ENCODE results near the gene AJAP1.
"Not testable (repeated sequence)": the region's sequence is repeated elsewhere in the genome, so short reads cannot be mapped to it uniquely, and the experiment has no call there.

The AJAP1 gene, protein sequence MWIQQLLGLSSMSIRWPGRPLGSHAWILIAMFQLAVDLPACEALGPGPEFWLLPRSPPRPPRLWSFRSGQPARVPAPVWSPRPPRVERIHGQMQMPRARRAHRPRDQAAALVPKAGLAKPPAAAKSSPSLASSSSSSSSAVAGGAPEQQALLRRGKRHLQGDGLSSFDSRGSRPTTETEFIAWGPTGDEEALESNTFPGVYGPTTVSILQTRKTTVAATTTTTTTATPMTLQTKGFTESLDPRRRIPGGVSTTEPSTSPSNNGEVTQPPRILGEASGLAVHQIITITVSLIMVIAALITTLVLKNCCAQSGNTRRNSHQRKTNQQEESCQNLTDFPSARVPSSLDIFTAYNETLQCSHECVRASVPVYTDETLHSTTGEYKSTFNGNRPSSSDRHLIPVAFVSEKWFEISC

GRCh38 chr1:4653796-4654725 lies at the start of gene AJAP1:
AJAP1 (plus strand) TSS chr1:4654609; CDS start chr1:4655426, 817 bp downstream.
- peak in 1 of 2 experiments; percentile 9 for DNase-seq (ENCODE audit: low read depth in 2 of 2)

- DNase-seq (ENCODE audit: low read depth in 2 of 2): no peak
Measured at GRCh38 chr1:4605158-4605557, 49.3 kb upstream of the AJAP1 start.

DNA sequence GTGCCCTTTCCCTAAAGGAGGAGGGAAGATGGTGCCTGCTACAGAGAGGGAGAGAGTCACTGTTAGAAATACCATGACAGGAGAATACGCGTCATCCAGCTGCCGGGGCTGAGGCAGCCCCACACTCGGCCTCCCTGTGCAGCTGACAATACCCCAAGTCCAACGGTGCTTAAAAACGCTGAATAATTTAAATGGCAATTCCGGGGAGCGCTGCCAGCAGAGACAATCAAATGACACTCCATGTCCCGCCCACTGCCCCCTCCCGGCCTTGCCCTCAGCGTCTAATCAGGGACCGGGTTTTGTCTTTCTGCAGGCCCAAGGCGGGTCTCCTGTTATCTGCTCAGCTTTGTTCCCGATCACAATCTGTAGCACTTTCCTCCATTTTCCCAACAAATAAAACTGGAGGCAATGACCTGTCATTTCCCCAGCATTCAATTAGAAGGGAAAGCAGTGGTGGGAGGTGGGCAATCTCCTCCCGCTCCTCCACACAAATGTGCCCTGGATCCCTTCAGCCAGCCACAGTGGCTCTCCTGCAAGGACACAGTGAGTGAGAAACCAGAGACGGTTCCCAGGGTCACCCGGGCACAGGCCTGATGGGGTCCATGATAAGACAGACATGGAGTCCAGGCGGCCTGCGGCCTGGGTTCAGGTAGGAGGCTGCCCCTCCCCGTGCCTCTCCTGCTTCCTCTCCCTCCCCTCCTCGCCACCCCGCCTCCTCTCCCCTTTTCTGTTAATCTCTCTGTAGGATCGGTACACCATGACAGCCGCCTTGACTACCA lies 42.7 kb upstream of the AJAP1 start:
- no peak for DNase-seq (ENCODE audit: low read depth in 2 of 2)

GRCh38 chr1:4612991-4613390 lies 41.4 kb upstream of the AJAP1 start:
- DNase-seq (ENCODE audit: low read depth in 2 of 2): no peak

GRCh38 chr1:4613606-4614370 lies 40.6 kb upstream of the AJAP1 start:
- no peak for DNase-seq (ENCODE audit: low read depth in 2 of 2)

DNA sequence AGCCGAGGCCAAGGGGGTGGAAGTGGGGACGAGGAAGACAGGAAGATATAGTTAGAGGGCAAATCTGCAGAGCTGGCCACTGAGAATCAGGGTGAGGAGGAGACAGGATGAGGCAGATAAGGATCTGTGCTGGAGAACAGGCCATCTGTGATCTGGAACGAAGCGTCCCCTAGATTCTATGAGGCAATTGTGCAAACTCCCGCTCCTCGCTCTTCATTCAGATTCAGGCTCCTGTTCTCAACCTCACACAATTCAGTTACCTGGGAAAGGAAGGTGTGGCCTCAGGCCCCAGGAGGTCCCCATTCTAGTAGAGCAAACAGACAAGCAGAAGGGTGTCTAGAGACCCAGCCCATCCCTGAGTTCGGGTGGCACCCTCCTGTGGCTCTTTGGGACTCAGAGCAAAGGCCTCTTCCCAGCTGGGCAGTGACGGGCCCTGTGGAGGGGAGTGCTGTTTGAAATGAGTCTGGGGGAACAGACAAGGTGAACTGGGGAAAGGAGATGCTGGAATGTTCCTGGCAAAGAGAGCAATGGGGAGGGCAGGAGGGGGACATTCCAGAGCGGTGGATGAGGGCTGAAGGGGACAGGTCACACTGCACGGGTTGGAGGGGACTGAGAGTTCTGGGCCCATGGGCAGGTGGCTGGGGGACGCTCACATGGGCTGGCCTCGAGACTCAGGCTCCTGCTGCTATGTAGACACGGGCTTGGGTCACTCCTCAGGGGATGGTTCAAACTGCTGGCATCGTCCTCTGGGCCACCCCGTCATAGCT lies 39.9 kb upstream of the AJAP1 start:
- no peak for DNase-seq (ENCODE audit: low read depth in 2 of 2)

- no peak for DNase-seq (ENCODE audit: low read depth in 2 of 2)
Measured at GRCh38 chr1:4615138-4615470, 39.3 kb upstream of the AJAP1 start.

- DNase-seq (ENCODE audit: low read depth in 2 of 2): no peak
Measured at GRCh38 chr1:4615501-4615900, 38.9 kb upstream of the AJAP1 start.

GRCh38 chr1:4616831-4617465 lies 37.5 kb upstream of the AJAP1 start:
- DNase-seq (ENCODE audit: low read depth in 2 of 2): no peak

DNA sequence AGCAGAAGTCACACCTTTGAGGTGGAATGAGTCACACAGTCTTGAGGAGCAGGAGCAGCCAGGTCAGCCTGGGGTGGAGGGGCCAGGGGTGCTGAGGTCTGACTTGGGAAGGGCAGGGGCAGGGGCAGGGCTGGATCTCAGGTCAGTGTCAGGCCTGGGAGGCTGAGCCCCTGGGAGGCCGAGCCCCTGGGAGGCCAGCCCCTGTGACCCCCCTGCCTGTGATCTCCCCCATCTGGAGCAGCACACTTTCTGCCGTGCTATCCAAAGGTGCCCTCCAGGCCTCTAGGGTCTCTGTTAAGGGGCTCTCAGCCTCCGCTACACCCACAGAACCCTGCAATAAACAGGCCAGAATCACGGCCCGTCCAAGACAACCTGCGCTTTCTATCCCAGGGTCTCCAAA lies 36.9 kb upstream of the AJAP1 start:
- DNase-seq (ENCODE audit: low read depth in 2 of 2): no peak

GRCh38 chr1:4618827-4619226 lies 35.6 kb upstream of the AJAP1 start:
- not testable (repeated sequence) for DNase-seq (ENCODE audit: low read depth in 2 of 2)

GRCh38 chr1:4621646-4622045 lies 32.8 kb upstream of the AJAP1 start:
- DNase-seq (ENCODE audit: low read depth in 2 of 2): no peak

DNA sequence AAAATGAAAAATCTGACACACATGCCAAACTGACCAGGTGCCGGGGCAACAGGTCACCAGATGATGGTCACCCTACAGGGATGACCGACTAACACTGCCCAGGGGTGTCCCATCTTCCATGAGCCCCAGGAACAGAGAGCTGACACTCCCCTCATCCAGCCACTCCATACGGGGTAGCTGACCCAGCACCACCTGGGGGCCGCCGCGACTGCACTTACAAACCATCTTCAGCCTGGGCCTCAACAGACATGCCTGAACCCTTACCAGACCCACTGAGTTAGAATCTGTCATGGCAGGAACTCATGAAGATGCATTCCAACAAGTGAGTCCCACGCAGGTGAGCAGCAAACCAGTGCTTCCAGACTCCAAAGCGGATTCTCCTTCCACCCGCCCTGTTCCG lies 31.6 kb upstream of the AJAP1 start:
- no peak for DNase-seq (ENCODE audit: low read depth in 2 of 2)

DNA sequence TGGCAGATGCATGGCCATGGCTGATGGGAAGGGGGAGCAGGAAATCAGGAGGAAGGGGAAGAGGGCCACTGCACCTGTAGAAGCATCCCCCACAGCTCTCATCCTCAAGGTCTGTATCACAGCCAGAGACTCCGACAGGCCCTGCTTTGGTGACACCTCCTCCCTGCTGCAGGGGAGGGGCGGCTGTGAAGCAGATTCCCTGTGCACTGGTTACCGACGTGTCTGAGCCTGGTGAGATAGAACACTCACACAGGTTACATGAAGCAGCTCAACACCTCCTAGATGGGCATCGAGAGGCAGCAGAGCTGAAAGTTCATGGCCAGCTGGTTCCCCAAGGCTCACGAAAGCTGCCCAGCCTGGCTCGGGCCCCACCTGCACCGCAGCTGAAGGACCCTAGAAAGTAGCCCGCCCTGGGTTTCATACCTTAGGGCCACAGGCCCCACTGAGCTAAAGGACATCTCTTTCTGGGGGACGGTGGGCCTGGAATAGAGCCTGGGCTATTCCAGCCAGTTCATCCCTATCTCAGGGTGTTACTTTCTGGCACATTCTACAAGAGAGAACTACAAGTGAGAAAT lies 30.2 kb upstream of the AJAP1 start:
- no peak for DNase-seq (ENCODE audit: low read depth in 2 of 2)

GRCh38 chr1:4624801-4625200 lies 29.6 kb upstream of the AJAP1 start:
- no peak for DNase-seq (ENCODE audit: low read depth in 2 of 2)

DNA sequence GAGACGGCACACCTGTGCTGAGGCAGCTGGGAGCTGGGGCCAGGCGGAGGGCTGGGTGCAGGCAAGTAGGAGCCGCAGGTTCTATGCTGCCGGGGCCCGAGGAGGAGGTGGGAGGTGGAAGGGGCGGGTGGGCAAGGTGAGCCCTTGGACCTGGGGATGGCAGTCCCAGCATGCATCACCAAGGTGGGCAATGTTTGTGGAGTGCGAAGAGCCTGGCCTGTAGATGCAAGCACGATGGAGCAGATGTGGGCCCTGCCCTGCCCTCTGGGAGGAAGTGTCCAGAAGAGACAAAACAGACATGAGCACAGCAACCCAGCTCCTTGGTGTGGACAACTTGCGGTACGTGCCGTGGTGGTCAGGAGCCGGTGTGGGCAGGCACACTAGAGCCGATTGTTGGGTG lies 28.3 kb upstream of the AJAP1 start:
- no peak for DNase-seq (ENCODE audit: low read depth in 2 of 2)

DNA sequence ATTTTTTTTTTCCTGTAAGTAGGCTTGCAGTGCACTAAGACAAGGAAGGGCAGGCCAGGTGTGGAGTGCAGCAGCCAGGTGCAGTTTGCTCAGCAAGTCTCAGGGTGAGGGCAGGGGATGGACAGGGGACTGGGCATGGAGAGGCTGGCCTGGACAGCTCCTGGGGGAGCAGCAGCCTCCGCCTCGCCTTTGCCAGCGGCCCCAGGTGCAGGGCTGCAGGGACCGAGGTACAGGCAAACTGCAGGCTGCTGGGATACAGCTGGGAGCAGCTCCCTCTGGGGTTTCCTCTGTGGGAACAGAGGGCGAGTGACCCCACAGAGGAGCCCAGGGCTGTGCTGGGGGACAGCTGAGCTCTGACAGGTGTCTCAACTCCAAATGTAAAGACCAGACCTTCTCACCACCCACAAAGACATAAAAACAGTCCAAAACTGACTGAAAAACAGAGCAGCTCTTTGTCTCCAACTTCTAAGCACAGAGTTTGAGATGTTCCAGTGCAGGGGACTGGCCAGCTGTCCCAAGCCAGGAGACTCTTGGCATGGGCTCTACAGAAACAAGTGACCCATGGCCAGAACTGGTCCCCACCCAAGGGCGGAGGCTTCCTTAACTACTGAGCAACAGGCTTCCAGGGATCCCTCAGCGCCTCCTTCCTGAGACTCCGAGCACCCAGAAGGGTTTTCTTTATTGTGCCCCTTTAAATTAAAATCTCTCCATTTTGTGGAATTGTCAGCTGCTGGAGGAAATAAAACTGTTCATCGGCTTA lies 27.7 kb upstream of the AJAP1 start:
- no peak for DNase-seq (ENCODE audit: low read depth in 2 of 2)

DNA sequence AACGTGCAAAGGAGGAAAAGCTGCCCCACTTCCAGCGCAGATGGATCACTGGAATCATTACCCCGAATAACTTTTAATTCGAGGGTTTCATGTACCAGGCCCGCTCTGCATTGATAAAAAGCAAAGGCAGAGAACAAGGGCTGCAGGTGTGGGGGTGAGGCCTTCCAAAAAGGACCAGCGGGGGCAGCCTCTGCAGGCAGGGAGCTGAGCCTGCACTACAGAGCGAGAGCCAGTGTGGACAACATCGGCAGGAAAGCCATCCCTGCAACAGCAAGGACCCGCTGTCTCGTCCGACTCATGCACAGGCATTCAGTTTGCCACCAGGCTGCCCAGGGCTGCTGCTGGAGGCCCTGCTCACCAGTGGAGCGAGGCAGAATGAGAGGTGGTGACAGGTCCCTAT lies 27.1 kb upstream of the AJAP1 start:
- DNase-seq (ENCODE audit: low read depth in 2 of 2): no peak

- no peak for DNase-seq (ENCODE audit: low read depth in 2 of 2)
Measured at GRCh38 chr1:4628992-4629391, 25.4 kb upstream of the AJAP1 start.
